ENCODE results near the gene EHD4.

DNA sequence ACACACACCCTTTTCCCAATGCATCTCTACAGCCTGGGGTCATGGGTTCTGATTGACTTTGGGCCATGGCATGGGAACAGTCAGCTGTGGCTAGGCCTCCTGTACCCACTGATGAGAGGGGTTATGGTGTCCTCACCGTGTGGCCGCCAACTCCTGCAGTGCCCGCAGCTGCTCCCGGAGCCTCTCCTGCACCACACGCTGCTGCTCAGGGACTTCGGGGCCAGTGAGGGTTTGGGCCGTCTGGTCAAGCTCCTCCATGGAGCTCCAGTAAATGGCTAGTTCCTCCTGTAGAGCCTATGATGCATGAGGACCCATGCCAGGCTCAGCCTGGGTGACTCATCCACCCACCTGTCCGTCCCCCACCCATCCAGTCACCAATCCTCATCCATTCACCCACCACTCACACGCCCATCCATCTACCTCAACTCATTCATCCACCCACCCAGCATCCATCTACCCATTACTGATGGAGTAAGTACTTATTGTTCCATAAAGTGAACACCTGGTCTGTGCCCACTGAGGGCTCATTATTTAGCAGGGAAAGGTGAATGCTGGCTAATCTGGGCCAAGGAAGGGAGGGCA lies 100.1 kb downstream of the EHD4 start:
- TF ChIP-seq, protein P1, sequence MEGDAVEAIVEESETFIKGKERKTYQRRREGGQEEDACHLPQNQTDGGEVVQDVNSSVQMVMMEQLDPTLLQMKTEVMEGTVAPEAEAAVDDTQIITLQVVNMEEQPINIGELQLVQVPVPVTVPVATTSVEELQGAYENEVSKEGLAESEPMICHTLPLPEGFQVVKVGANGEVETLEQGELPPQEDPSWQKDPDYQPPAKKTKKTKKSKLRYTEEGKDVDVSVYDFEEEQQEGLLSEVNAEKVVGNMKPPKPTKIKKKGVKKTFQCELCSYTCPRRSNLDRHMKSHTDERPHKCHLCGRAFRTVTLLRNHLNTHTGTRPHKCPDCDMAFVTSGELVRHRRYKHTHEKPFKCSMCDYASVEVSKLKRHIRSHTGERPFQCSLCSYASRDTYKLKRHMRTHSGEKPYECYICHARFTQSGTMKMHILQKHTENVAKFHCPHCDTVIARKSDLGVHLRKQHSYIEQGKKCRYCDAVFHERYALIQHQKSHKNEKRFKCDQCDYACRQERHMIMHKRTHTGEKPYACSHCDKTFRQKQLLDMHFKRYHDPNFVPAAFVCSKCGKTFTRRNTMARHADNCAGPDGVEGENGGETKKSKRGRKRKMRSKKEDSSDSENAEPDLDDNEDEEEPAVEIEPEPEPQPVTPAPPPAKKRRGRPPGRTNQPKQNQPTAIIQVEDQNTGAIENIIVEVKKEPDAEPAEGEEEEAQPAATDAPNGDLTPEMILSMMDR (IDR thresholded peaks at IDR 0.05) = no peak
- TF ChIP-seq TFCP2L1 (CRISPR knock-in tag; IDR thresholded peaks at IDR 0.05) (no peak), CEBPB (IDR thresholded peaks at IDR 0.05) (no peak), PBX3 (IDR thresholded peaks at IDR 0.05) (no peak)

All from A549 (cell line).